Effector memory CD8-positive, alpha-beta T cell (primary cell): ENCODE results near the gene ERCC1.
A peak's percentile ranks its signal among the peaks of the same experiment; 100 is the strongest.

Experiments used
- ATAC-seq: fragments of 150-1000 bp; cut with Tn5 transposase; replicated peaks from 2 replicates; pipeline ENCODE4 v1.10.0; 2021; ENCODE audit warnings: mild to moderate bottlenecking, moderate library complexity
- DNase-seq, 3 experiments: peaks; one replicate each; pipeline ENCODE4 v3.0.0; 2021
- H3K27ac Mint-ChIP-seq, 2 donors: one replicate each; pipeline ENCODE4 v1.8.0; 2022; ENCODE audit warnings: mild to moderate bottlenecking in 2 of 2, mixed read lengths in 2 of 2, moderate library complexity in 2 of 2
- H3K27me3 Mint-ChIP-seq, 2 donors: one replicate each; pipeline ENCODE4 v1.8.0; 2022; ENCODE audit warnings: mixed read lengths in 2 of 2
- H3K36me3 Mint-ChIP-seq: one replicate; pipeline ENCODE4 v1.8.0; 2022; ENCODE audit warnings: mild to moderate bottlenecking, moderate library complexity, mixed read lengths; ENCODE audit not compliant: insufficient read depth
- H3K4me1 Mint-ChIP-seq, 2 donors: one replicate each; pipeline ENCODE4 v1.8.0; 2022; ENCODE audit warnings: low read depth in 2 of 2, mixed read lengths in 2 of 2
- H3K4me3 Mint-ChIP-seq, 2 donors: one replicate each; pipeline ENCODE4 v1.8.0; 2022; ENCODE audit warnings: mild to moderate bottlenecking in 2 of 2, mixed read lengths in 2 of 2, moderate library complexity in 2 of 2
- H3K9me3 Mint-ChIP-seq, 2 donors: one replicate each; pipeline ENCODE4 v1.8.0; 2022; ENCODE audit warnings: mixed read lengths in 2 of 2

ERCC1 gene

DNA sequence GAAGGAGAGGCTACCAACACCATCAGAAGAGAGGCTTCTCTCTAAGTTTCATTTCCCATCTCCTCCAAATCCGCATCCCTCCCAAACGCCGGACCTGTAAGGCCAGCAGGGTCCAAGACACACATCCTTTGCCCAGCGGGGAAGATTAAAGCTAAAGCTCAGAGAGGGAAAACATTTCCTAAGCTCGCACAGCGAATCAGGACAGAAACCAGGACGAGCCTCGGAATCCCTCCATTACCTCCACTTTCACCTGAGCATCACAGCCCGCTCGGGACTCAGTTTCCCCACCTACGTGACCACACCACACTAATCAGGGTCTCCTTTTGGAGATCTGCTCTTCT is 43.4 kb upstream of the ERCC1 start:
- ATAC-seq (no peak), DNase-seq (no peak)
- peaks cover 0 to 6% of the 10 kb centered on the region in 2 donors for H3K27me3 Mint-ChIP-seq
- peaks cover 36 to 42% of the 10 kb centered on the region in 2 donors for H3K4me1 Mint-ChIP-seq
- H3K36me3 Mint-ChIP-seq: peaks cover 61% of the 10 kb centered on the region
- peak overlapping the region; percentile 96 to 100 for H3K27ac Mint-ChIP-seq
- no peaks in the 10 kb centered on the region for H3K9me3 Mint-ChIP-seq
- peak overlapping the region; percentile 94 to 98 for H3K4me3 Mint-ChIP-seq

- Mint-ChIP-seq H3K9me3 (no peaks in the 10 kb centered on the region), H3K36me3 (peaks cover 39% of the 10 kb centered on the region), H3K4me3 (no peak overlapping the region), H3K27me3 (peaks cover 0 to 6% of the 10 kb centered on the region in 2 donors), H3K27ac (no peak overlapping the region), H3K4me1 (peaks cover 22 to 25% of the 10 kb centered on the region in 2 donors)
- ATAC-seq: no peak
- no peak for DNase-seq
Measured at GRCh38 chr19:45464852-45465441, 41.2 kb upstream of the ERCC1 start.

- peaks cover 33% of the 10 kb centered on the region for H3K36me3 Mint-ChIP-seq
- DNase-seq (no peak), ATAC-seq (no peak)
- peak overlapping the region in 1 of 2 donors; percentile 52 for H3K27ac Mint-ChIP-seq
- H3K27me3 Mint-ChIP-seq: peaks cover 0 to 6% of the 10 kb centered on the region in 2 donors
- H3K9me3 Mint-ChIP-seq: no peaks in the 10 kb centered on the region
- no peak overlapping the region for H3K4me3 Mint-ChIP-seq
- H3K4me1 Mint-ChIP-seq: peaks cover 16 to 18% of the 10 kb centered on the region in 2 donors
Measured at GRCh38 chr19:45464274-45464673, 40.6 kb upstream of the ERCC1 start.

DNA sequence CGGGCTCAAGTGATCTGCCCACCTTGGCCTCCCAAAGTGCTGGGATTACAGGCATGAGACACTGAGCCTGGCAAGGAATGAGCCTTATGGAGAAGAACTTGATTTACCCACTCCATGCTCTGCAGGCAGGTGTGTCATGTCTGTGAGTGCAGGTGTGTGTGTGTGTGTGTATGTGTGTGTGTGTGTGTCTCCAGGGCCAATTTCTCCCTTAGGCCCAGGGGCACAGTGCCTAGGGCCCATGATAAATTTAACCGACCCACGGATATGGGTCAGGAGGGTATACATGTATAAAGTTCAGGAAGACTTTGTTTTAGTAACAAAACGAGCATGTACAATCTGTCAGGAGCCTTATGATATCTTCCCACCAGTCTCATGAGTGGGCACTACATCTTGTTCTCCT is 39.5 kb upstream of the ERCC1 start:
- ATAC-seq: no peak
- Mint-ChIP-seq H3K4me3 (no peak overlapping the region), H3K9me3 (no peaks in the 10 kb centered on the region), H3K27ac (peak overlapping the region in 1 of 2 donors; percentile 52), H3K4me1 (peaks cover 10 to 11% of the 10 kb centered on the region in 2 donors), H3K27me3 (peaks cover 0 to 6% of the 10 kb centered on the region in 2 donors), H3K36me3 (peaks cover 26% of the 10 kb centered on the region)
- no peak for DNase-seq

DNA sequence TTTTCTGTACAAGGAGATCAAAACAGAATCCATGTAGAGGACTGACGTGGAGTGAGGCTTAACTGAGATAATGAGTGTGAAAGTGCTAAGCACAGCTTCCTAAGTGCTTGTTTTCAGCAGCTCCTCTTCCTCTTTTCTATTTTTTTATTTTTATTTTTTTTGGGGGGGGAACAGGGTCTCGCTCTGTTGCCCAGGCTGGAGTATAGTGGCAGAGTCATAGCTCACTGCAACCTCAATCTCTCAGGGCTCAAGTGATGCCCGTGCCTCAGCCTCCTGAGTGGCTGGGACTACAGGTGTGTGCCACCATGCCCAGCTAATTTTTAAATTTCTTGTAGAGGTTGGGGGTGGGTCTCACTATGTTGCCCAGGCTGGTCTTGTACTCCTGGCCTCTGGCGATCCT is 38.5 kb upstream of the ERCC1 start:
- Mint-ChIP-seq H3K36me3 (peaks cover 16% of the 10 kb centered on the region), H3K4me3 (no peak overlapping the region), H3K27me3 (peaks cover 0 to 6% of the 10 kb centered on the region in 2 donors), H3K4me1 (peaks cover 3 to 6% of the 10 kb centered on the region in 2 donors), H3K27ac (no peak overlapping the region), H3K9me3 (no peaks in the 10 kb centered on the region)
- ATAC-seq: no peak
- DNase-seq: no peak

DNA sequence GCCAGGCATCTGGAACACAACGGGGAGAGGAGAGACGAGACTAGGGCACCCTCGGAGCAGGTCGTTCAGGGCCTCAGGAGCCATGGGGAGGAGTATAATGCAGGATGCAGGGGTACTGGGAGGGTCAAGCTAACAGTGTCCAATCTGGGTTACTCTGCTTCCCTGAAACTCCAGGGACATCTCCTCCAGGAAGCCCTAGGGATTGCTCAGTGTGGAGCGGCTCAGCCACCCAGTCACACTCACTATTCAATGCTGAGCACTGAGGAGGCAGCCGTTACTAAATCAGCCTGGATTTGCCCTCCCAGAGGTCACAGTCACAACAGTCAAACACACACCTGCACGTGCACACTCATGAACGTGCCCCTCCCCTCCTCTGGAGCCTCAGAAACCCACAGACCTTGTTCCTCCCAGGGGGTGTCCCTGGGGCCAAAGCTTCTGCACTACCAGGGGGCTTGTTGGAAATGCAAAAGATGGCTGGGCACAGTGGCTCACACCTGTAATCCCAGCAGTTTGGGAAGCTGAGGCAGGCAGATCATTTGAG is 37.2 kb upstream of the ERCC1 start:
- ATAC-seq: no peak
- H3K9me3 Mint-ChIP-seq: no peaks in the 10 kb centered on the region

GRCh38 chr19:45457776-45458175 is 34.1 kb upstream of the ERCC1 start:
- Mint-ChIP-seq H3K9me3 (no peaks in the 10 kb centered on the region), H3K4me3 (peak overlapping the region in 1 of 2 donors; percentile 48), H3K27ac (peak overlapping the region in 1 of 2 donors; percentile 55), H3K36me3 (peaks cover 22% of the 10 kb centered on the region), H3K4me1 (peaks cover 21 to 22% of the 10 kb centered on the region in 2 donors), H3K27me3 (no peaks in the 10 kb centered on the region)
- no peak for ATAC-seq
- DNase-seq: no peak

More for the DNA sequence above, 37.2 kb upstream of the ERCC1 start:
- DNase-seq: no peak
- Mint-ChIP-seq H3K4me3 (no peak overlapping the region), H3K36me3 (peaks cover 13% of the 10 kb centered on the region), H3K4me1 (peaks cover 7 to 11% of the 10 kb centered on the region in 2 donors), H3K27ac (no peak overlapping the region), H3K27me3 (peaks cover 0 to 6% of the 10 kb centered on the region in 2 donors)

GRCh38 chr19:45456500-45456815 is 32.7 kb upstream of the ERCC1 start:
- Mint-ChIP-seq H3K36me3 (peaks cover 32% of the 10 kb centered on the region), H3K27ac (peak overlapping the region; percentile 86 to 99), H3K9me3 (no peaks in the 10 kb centered on the region), H3K4me3 (peak overlapping the region; percentile 72), H3K4me1 (peaks cover 31 to 32% of the 10 kb centered on the region in 2 donors), H3K27me3 (no peaks in the 10 kb centered on the region)
- no peak for DNase-seq
- no peak for ATAC-seq

DNA sequence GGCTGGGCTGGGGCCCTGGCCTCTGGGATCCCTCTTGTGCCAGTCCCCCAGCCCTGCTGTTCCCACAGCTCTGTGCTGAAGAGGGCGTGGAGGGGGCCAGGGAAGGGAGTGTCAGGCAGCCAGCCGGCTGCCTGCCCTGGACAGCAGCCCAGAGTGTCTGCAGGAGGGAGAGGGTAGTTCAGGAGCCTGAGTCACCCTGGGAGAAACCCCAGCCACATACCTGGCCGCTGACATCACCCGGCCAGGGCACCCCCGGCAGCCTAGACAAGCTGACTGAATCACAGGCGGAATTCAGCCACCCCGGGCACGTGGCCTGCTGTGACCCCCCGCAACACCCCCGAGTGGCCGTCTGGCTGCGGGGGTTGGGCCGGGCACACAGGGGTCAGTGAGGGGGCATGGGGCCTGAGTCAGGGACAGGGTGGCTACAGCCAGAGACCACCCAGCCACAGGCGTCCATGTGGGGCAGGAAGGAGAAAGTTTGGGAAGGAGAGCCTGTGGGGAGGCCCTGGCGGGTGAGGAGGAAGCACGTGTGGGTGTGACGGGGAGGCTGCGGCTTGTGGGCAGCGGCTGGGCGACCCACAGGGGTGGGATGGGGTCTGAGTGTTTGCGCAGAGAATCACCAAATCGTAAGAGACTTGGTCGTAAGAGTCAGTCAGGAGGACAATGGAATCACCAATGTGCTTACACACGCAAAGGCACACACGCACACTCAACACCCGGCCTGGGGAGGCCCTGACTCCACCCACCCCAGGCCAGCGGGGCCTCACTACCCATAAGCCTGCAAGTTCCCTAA is 32.2 kb upstream of the ERCC1 start:
- Mint-ChIP-seq H3K4me3 (peak overlapping the region; percentile 72), H3K4me1 (peaks cover 36 to 37% of the 10 kb centered on the region in 2 donors)

GRCh38 chr19:45451850-45452387 is 28.2 kb upstream of the ERCC1 start:
- DNase-seq: no peak
- peak overlapping the region; percentile 100 for H3K27ac Mint-ChIP-seq
- peaks cover 65% of the 10 kb centered on the region for H3K36me3 Mint-ChIP-seq
- H3K4me3 Mint-ChIP-seq: peak overlapping the region; percentile 95 to 98
- no peaks in the 10 kb centered on the region for H3K9me3 Mint-ChIP-seq
- H3K4me1 Mint-ChIP-seq: peaks cover 53 to 68% of the 10 kb centered on the region in 2 donors
- H3K27me3 Mint-ChIP-seq: no peaks in the 10 kb centered on the region
- no peak for ATAC-seq

More for the DNA sequence above, 32.2 kb upstream of the ERCC1 start:
- ATAC-seq: peak; percentile 64
- H3K36me3 Mint-ChIP-seq: peaks cover 38% of the 10 kb centered on the region
- no peaks in the 10 kb centered on the region for H3K27me3 Mint-ChIP-seq
- peak overlapping the region; percentile 86 to 99 for H3K27ac Mint-ChIP-seq
- no peaks in the 10 kb centered on the region for H3K9me3 Mint-ChIP-seq
- peak; percentile 51 to 74 (median 73) for DNase-seq

DNA sequence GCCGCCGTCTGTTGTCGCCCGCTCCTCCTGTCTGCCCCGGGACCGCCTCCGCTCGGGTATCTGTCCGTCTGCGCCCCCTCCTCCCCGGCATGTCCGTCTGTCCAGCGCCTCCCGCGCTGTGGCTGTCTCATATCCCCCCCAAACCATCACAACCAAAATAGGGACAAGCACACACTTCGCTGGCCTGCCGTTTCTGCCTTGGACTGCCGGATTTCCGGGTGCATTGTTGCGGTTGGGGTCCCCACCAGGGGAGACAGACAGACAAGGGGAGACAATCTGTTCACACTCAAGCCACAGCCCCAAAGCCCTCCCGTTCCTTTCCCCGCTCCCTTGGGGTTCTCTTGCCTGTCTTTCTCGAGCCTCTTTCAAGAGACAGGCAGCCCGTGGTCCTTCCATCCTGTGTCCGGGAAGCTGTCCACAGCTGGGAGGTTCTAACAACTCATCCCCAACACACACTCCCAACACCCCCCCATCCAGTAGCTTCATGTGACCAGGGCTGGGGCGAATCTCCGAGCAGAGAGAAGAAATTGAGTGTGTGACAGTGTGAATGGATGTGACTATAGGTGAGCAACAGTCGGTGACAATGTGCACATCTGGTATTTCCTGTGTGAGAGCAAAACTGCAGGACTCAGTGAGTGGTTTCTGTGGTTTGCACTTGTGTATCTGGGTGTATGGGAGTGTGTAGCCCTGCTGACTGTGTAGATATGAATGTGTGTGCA is 27.6 kb upstream of the ERCC1 start:
- H3K27me3 Mint-ChIP-seq: no peaks in the 10 kb centered on the region
- no peaks in the 10 kb centered on the region for H3K9me3 Mint-ChIP-seq
- peak; percentile 64 to 84 (median 69) for DNase-seq
- ATAC-seq: peak; percentile 34
- H3K36me3 Mint-ChIP-seq: peaks cover 66% of the 10 kb centered on the region
- peaks cover 52 to 67% of the 10 kb centered on the region in 2 donors for H3K4me1 Mint-ChIP-seq
- peak overlapping the region; percentile 95 to 98 for H3K4me3 Mint-ChIP-seq
- peak overlapping the region; percentile 100 for H3K27ac Mint-ChIP-seq

GRCh38 chr19:45450012-45450333 is 26.3 kb upstream of the ERCC1 start:
- H3K27ac Mint-ChIP-seq: peak overlapping the region; percentile 100
- DNase-seq: peak; percentile 54 to 66 (median 58)
- H3K36me3 Mint-ChIP-seq: peaks cover 60% of the 10 kb centered on the region
- H3K9me3 Mint-ChIP-seq: no peaks in the 10 kb centered on the region
- H3K27me3 Mint-ChIP-seq: no peaks in the 10 kb centered on the region
- H3K4me1 Mint-ChIP-seq: peaks cover 50 to 67% of the 10 kb centered on the region in 2 donors
- H3K4me3 Mint-ChIP-seq: peak overlapping the region; percentile 95 to 98
- peak; percentile 57 for ATAC-seq

- peaks cover 56 to 76% of the 10 kb centered on the region in 2 donors for H3K4me1 Mint-ChIP-seq
- peaks cover 55% of the 10 kb centered on the region for H3K36me3 Mint-ChIP-seq
- H3K9me3 Mint-ChIP-seq: no peaks in the 10 kb centered on the region
Measured at GRCh38 chr19:45448887-45449299, 25.2 kb upstream of the ERCC1 start.

More at GRCh38 chr19:45448887-45449299, 25.2 kb upstream of the ERCC1 start:
- Mint-ChIP-seq H3K4me3 (peak overlapping the region; percentile 95 to 98), H3K27ac (peak overlapping the region; percentile 100), H3K27me3 (no peaks in the 10 kb centered on the region)
- ATAC-seq (no peak), DNase-seq (peak in 1 of 3 experiments; percentile 9)
